ENCODE data around the gene NUDT19.

NUDT19 gene

GRCh38 chr19:32686847-32687475 lies 4.7 kb upstream of the NUDT19 start:
- no peak for TF ChIP-seq ZC3H10 (CRISPR knock-in tag; IDR thresholded peaks at IDR 0.05)
- no peak for TF ChIP-seq TCF4 (CRISPR knock-in tag; IDR thresholded peaks at IDR 0.05; ENCODE audit: borderline replicate concordance)
- no peak for TF ChIP-seq PATZ1 (CRISPR knock-in tag; IDR thresholded peaks at IDR 0.05; ENCODE audit: borderline replicate concordance)
- no peak for TF ChIP-seq ZFP3 (CRISPR knock-in tag; IDR thresholded peaks at IDR 0.05)
- no peak for TF ChIP-seq BACH2 (CRISPR knock-in tag; IDR thresholded peaks at IDR 0.05; ENCODE audit: borderline replicate concordance)
- no peak for TF ChIP-seq ZFP30 (CRISPR knock-in tag; IDR thresholded peaks at IDR 0.05)
- TF ChIP-seq ZNF565 (CRISPR knock-in tag; conservative IDR thresholded peaks at IDR 0.05; ENCODE audit: low read depth): no peak
- no peak for TF ChIP-seq CSDC2 (CRISPR knock-in tag; IDR thresholded peaks at IDR 0.05)
- no peak for TF ChIP-seq OSR1 (CRISPR knock-in tag; IDR thresholded peaks at IDR 0.05)
- TF ChIP-seq ESRRG (CRISPR knock-in tag; IDR thresholded peaks at IDR 0.05): no peak
- TF ChIP-seq TOX (CRISPR knock-in tag; IDR thresholded peaks at IDR 0.05; ENCODE audit: borderline replicate concordance): no peak
- TF ChIP-seq CREB5 (CRISPR knock-in tag; IDR thresholded peaks at IDR 0.05; ENCODE audit: low read depth): no peak
- no peak for TF ChIP-seq ISL1 (CRISPR knock-in tag; IDR thresholded peaks at IDR 0.05)
- no peak for TF ChIP-seq ZNF70 (CRISPR knock-in tag; IDR thresholded peaks at IDR 0.05)
- TF ChIP-seq PPARA (CRISPR knock-in tag; IDR thresholded peaks at IDR 0.05; ENCODE audit: borderline replicate concordance): no peak
- TF ChIP-seq POU6F1 (CRISPR knock-in tag; IDR thresholded peaks at IDR 0.05; ENCODE audit: borderline replicate concordance, low read depth): no peak
- TF ChIP-seq SNAI2 (CRISPR knock-in tag; IDR thresholded peaks at IDR 0.05): no peak
- TF ChIP-seq TSHZ2 (CRISPR knock-in tag; IDR thresholded peaks at IDR 0.05): no peak
- TF ChIP-seq RARB (CRISPR knock-in tag; IDR thresholded peaks at IDR 0.05): no peak
- no peak for ATAC-seq

GRCh38 chr19:32687681-32688080 lies 3.9 kb upstream of the NUDT19 start:
- no peak for ATAC-seq
- no peak for TF ChIP-seq SNAI2 (CRISPR knock-in tag; IDR thresholded peaks at IDR 0.05)
- no peak for TF ChIP-seq ZNF8 (CRISPR knock-in tag; IDR thresholded peaks at IDR 0.05)
- no peak for TF ChIP-seq ZFP30 (CRISPR knock-in tag; IDR thresholded peaks at IDR 0.05)
- no peak for TF ChIP-seq CSDC2 (CRISPR knock-in tag; IDR thresholded peaks at IDR 0.05)
- no peak for TF ChIP-seq RARB (CRISPR knock-in tag; IDR thresholded peaks at IDR 0.05)
- no peak for TF ChIP-seq OSR1 (CRISPR knock-in tag; IDR thresholded peaks at IDR 0.05)
- no peak for TF ChIP-seq ZNF565 (CRISPR knock-in tag; conservative IDR thresholded peaks at IDR 0.05; ENCODE audit: low read depth)
- no peak for TF ChIP-seq ISL1 (CRISPR knock-in tag; IDR thresholded peaks at IDR 0.05)
- no peak for TF ChIP-seq CREB5 (CRISPR knock-in tag; IDR thresholded peaks at IDR 0.05; ENCODE audit: low read depth)
- no peak for TF ChIP-seq PATZ1 (CRISPR knock-in tag; IDR thresholded peaks at IDR 0.05; ENCODE audit: borderline replicate concordance)
- TF ChIP-seq ARNTL (CRISPR knock-in tag; IDR thresholded peaks at IDR 0.05; ENCODE audit: borderline replicate concordance, low read depth): no peak
- no peak for TF ChIP-seq ZNF70 (CRISPR knock-in tag; IDR thresholded peaks at IDR 0.05)
- TF ChIP-seq GLIS3 (CRISPR knock-in tag; IDR thresholded peaks at IDR 0.05): no peak
